RWPE2 (cell line): ENCODE results near the gene DMD.

Experiments
- ATAC-seq: fragments of 200-7000 bp; cut with Tn5 transposase; 3 replicates; pipeline ENCODE4 v1.9.1; 2021; ENCODE audit warnings: low read depth
- DNase-seq: peaks from one replicate; pipeline ENCODE4 v3.0.0-alpha.2; 2020; ENCODE audit warnings: low spot score
- H3K27ac ChIP-seq: fragments of 450-650 bp; 2 replicates; pipeline ENCODE4 v1.5.1; 2017; ENCODE audit warnings: mild to moderate bottlenecking; ENCODE audit not compliant: poor library complexity, severe bottlenecking
- H3K27me3 ChIP-seq: fragments of 250-450 bp; sonication (Bioruptor Pico); 2 replicates; pipeline ENCODE4 v1.5.1; 2021; ENCODE audit warnings: mild to moderate bottlenecking, moderate library complexity; ENCODE audit not compliant: insufficient read depth, poor library complexity, severe bottlenecking
- H3K36me3 ChIP-seq: fragments of 250-450 bp; sonication (Bioruptor Pico); 2 replicates; pipeline ENCODE4 v1.5.1; 2020; ENCODE audit warnings: low read depth, mild to moderate bottlenecking, moderate library complexity
- H3K4me1 ChIP-seq: fragments of 250-450 bp; sonication (Bioruptor Pico); 2 replicates; pipeline ENCODE4 v1.5.1; 2021; ENCODE audit warnings: mild to moderate bottlenecking, moderate library complexity; ENCODE audit not compliant: insufficient read depth, poor library complexity, severe bottlenecking
- H3K4me3 ChIP-seq: fragments of 250-450 bp; sonication (Bioruptor Pico); 2 replicates; pipeline ENCODE4 v1.5.1; 2021; ENCODE audit warnings: mild to moderate bottlenecking, moderate library complexity; ENCODE audit not compliant: severe bottlenecking
- H3K9me3 ChIP-seq: fragments of 250-450 bp; sonication (Bioruptor Pico); 2 replicates; pipeline ENCODE4 v1.5.1; 2021; ENCODE audit warnings: mild to moderate bottlenecking, moderate library complexity; ENCODE audit not compliant: severe bottlenecking
- TF ChIP-seq, protein P1 (sequence below): fragments of 450-650 bp; IDR thresholded peaks from one replicate; pipeline ENCODE4 v1.5.1; 2017; ENCODE audit warnings: mild to moderate bottlenecking, moderate library complexity; ENCODE audit not compliant: poor library complexity, severe bottlenecking

The DMD gene

DNA sequence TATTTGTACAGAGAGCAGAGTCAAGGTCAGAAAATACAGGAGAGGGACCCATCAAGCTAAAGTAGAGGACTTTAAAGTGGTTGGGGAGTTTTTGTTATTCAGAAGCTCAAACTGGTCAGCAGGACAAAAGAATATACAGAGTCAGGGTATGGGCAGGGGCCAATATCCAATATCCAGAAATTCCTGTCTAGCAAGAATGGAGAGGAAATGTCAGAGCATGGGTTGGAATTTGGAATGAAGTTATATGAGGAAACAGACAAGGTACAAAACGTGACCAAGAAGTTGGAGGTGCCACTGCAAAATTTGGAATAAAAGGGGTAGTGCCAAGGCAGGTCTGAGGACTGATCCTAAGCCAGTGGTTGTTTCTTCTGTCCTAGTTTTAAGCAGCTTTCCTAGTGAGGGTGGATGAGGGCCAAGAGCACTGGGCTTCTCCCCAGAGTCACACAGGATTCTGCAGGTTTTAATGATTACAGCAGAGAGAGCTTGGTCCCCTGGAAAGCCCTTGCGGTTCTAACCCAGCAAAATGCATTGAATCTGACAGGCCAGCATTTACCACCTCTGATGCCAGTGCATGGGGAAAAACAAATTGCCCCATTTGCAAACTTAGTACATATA, 1834.8 kb downstream of the DMD start:
- ATAC-seq, result no peak
- Histone ChIP-seq H3K4me3 (no peak overlapping the region), H3K9me3 (no peaks in the 10 kb centered on the region), H3K4me1 (no peaks in the 10 kb centered on the region), H3K27ac (no peak overlapping the region), H3K27me3 (no peaks in the 10 kb centered on the region), H3K36me3 (no peaks in the 10 kb centered on the region)
- TF ChIP-seq, protein P1, sequence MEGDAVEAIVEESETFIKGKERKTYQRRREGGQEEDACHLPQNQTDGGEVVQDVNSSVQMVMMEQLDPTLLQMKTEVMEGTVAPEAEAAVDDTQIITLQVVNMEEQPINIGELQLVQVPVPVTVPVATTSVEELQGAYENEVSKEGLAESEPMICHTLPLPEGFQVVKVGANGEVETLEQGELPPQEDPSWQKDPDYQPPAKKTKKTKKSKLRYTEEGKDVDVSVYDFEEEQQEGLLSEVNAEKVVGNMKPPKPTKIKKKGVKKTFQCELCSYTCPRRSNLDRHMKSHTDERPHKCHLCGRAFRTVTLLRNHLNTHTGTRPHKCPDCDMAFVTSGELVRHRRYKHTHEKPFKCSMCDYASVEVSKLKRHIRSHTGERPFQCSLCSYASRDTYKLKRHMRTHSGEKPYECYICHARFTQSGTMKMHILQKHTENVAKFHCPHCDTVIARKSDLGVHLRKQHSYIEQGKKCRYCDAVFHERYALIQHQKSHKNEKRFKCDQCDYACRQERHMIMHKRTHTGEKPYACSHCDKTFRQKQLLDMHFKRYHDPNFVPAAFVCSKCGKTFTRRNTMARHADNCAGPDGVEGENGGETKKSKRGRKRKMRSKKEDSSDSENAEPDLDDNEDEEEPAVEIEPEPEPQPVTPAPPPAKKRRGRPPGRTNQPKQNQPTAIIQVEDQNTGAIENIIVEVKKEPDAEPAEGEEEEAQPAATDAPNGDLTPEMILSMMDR, result no peak
- DNase-seq, result no peak

DNA sequence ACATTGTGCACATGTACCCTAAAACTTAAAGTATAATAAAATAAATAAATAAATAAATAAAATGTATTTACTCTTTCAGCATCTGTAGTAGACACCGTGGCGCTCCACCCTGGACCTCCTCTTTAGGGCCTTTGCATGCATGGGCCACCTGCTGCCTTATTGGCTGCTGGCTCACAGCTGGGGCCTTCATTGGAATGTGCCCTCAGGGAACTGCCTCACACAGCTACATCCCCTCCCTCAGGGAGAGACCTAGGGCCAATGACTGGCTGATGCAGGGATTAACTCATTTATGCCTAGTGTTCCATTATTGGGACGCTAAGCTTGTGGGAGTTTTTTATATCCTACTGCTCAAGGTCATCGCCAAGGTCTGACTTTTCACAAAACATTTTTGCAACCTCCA, 1836.6 kb downstream of the DMD start:
- Histone ChIP-seq H3K9me3 (no peaks in the 10 kb centered on the region), H3K36me3 (no peaks in the 10 kb centered on the region), H3K27ac (no peak overlapping the region), H3K4me1 (no peaks in the 10 kb centered on the region), H3K4me3 (no peak overlapping the region), H3K27me3 (no peaks in the 10 kb centered on the region)
- no peak for DNase-seq
- no peak for ATAC-seq
- TF ChIP-seq, protein P1, result no peak

- Histone ChIP-seq H3K4me3 (no peak overlapping the region), H3K4me1 (no peaks in the 10 kb centered on the region), H3K27me3 (no peaks in the 10 kb centered on the region), H3K9me3 (no peaks in the 10 kb centered on the region), H3K27ac (no peak overlapping the region), H3K36me3 (no peaks in the 10 kb centered on the region)
- TF ChIP-seq, protein P1, result no peak
- DNase-seq (no peak), ATAC-seq (no peak)
These were observed 1839.4 kb downstream of the DMD start for GRCh38 chrX:31371956-31372355.

- Histone ChIP-seq H3K9me3 (no peaks in the 10 kb centered on the region), H3K27ac (no peak overlapping the region), H3K36me3 (no peaks in the 10 kb centered on the region), H3K27me3 (no peaks in the 10 kb centered on the region), H3K4me1 (no peaks in the 10 kb centered on the region), H3K4me3 (no peak overlapping the region)
- TF ChIP-seq, protein P1, result no peak
- ATAC-seq, result no peak
- no peak for DNase-seq
These were observed 1843.5 kb downstream of the DMD start for GRCh38 chrX:31367816-31368215.

DNA sequence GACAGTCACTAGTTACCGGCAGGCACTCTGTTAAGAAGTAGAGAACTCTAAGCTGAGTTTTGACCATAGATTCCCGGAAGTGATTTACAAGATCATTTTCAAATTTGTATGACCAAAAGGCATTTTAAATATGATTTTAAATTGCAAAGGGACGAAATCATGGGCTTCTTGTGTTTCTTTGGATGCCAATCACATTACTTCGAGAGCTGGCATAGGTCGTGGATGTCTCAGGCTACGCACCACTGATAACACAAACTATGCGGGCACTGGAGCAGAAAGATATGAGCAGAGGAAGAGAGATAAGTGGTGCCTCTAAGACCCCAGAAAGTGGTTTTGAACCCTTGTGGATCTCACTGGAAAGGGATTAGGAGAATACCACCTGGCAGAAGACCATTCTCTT, 1845.3 kb downstream of the DMD start:
- Histone ChIP-seq H3K27me3 (no peaks in the 10 kb centered on the region), H3K9me3 (no peaks in the 10 kb centered on the region), H3K4me1 (no peaks in the 10 kb centered on the region), H3K4me3 (no peak overlapping the region), H3K27ac (no peak overlapping the region), H3K36me3 (no peaks in the 10 kb centered on the region)
- DNase-seq (no peak), ATAC-seq (no peak)
- TF ChIP-seq, protein P1, result no peak
